Liver (tissue), 9 donors: ENCODE data around the gene SLC25A26. TPM values are rescaled to one million over a fixed set of nuclear protein-coding genes. Genes with fewer than 3 reads are reported as not detected.

Experiments
- DNase-seq: peaks from one replicate; pipeline ENCODE4 v3.0.0-alpha.2; 2017; ENCODE audit warnings: low spot score
- H3K27ac ChIP-seq, 2 donors: one replicate each; pipeline ENCODE4 v1.7.0; 2013; ENCODE audit warnings: inconsistent platforms in 2 of 2, low read length in 2 of 2, control low read depth in 1 of 2, low read depth in 1 of 2, mild to moderate bottlenecking in 1 of 2
- H3K27me3 ChIP-seq, 4 donors: one replicate each; pipeline versions ENCODE4 v1.6.1 to v1.7.0; 2013; ENCODE audit warnings: low read length in 3 of 4, inconsistent platforms in 1 of 4, mild to moderate bottlenecking in 1 of 4, moderate library complexity in 1 of 4; ENCODE audit not compliant: control insufficient read depth in 4 of 4, insufficient read depth in 4 of 4
- H3K36me3 ChIP-seq, 4 donors: one replicate each; pipeline versions ENCODE4 v1.6.1 to v1.7.0; 2013; ENCODE audit warnings: low read length in 3 of 4, mild to moderate bottlenecking in 3 of 4, low read depth in 1 of 4, moderate library complexity in 1 of 4; ENCODE audit not compliant: control insufficient read depth in 4 of 4, insufficient read depth in 3 of 4
- H3K4me1 ChIP-seq, 4 donors: one replicate each; pipeline versions ENCODE4 v1.6.1 to v1.7.0; 2013; ENCODE audit warnings: low read length in 3 of 4, mild to moderate bottlenecking in 3 of 4, moderate library complexity in 1 of 4; ENCODE audit not compliant: control insufficient read depth in 4 of 4, insufficient read depth in 4 of 4
- H3K4me3 ChIP-seq, 3 donors: one replicate each; pipeline versions ENCODE4 v1.6.1 to v1.7.0; 2013; ENCODE audit warnings: low read length in 3 of 3, control low read depth in 1 of 3, low read depth in 1 of 3, mild to moderate bottlenecking in 1 of 3
- H3K9ac ChIP-seq, 2 donors: one replicate each; pipeline ENCODE4 v1.7.0; 2013; ENCODE audit warnings: low read length in 2 of 2, mild to moderate bottlenecking in 2 of 2, moderate library complexity in 2 of 2, control low read depth in 1 of 2, low read depth in 1 of 2
- H3K9me3 ChIP-seq, 4 donors: one replicate each; pipeline versions ENCODE4 v1.6.1 to v1.7.0; 2013; ENCODE audit warnings: low read length in 3 of 4; ENCODE audit not compliant: control insufficient read depth in 4 of 4
- ATF3 ChIP-seq: IDR thresholded peaks from 2 replicates; pipeline ENCODE4 v1.6.1; 2016; ENCODE audit warnings: antibody characterized with exemption
- FOXA2 ChIP-seq: IDR thresholded peaks from 2 replicates; pipeline ENCODE4 v1.6.1; 2016; ENCODE audit warnings: antibody characterized with exemption
- GABPA ChIP-seq, 2 donors: IDR thresholded peaks in 1 of 2; conservative IDR thresholded peaks in 1 of 2; 2 replicates each; pipeline ENCODE4 v1.6.1; 2016; ENCODE audit warnings: antibody characterized with exemption in 2 of 2, mild to moderate bottlenecking in 1 of 2, moderate library complexity in 1 of 2
- HNF4A ChIP-seq, 2 donors: conservative IDR thresholded peaks; 2 replicates each; pipeline ENCODE4 v1.6.1; 2016; ENCODE audit warnings: antibody characterized with exemption in 2 of 2, mild to moderate bottlenecking in 2 of 2
- HNF4G ChIP-seq: IDR thresholded peaks from 2 replicates; pipeline ENCODE4 v1.6.1; 2016; ENCODE audit warnings: antibody characterized with exemption
- JUND ChIP-seq, 2 donors: IDR thresholded peaks; 2 replicates each; pipeline ENCODE4 v1.6.1; 2016; ENCODE audit warnings: antibody characterized with exemption in 2 of 2
- NR2F2 ChIP-seq: IDR thresholded peaks from 2 replicates; pipeline ENCODE4 v1.6.1; 2016; ENCODE audit warnings: antibody characterized with exemption
- RAD21 ChIP-seq, 2 donors: IDR thresholded peaks; 2 replicates each; pipeline ENCODE4 v1.6.1; 2016; ENCODE audit warnings: antibody characterized with exemption in 2 of 2, mild to moderate bottlenecking in 2 of 2
- REST ChIP-seq: IDR thresholded peaks from 2 replicates; pipeline ENCODE4 v1.6.1; 2016; ENCODE audit warnings: antibody characterized with exemption, mild to moderate bottlenecking
- RXRA ChIP-seq, 2 donors: IDR thresholded peaks; 2 replicates each; pipeline ENCODE4 v1.6.1; 2017 to 2018; ENCODE audit warnings: antibody characterized with exemption in 2 of 2, mild to moderate bottlenecking in 1 of 2
- SP1 ChIP-seq: IDR thresholded peaks from 2 replicates; pipeline ENCODE4 v1.6.1; 2018; ENCODE audit warnings: antibody characterized with exemption, mild to moderate bottlenecking
- TAF1 ChIP-seq: conservative IDR thresholded peaks from 2 replicates; pipeline ENCODE4 v1.6.1; 2016; ENCODE audit warnings: antibody characterized with exemption, mild to moderate bottlenecking
- YY1 ChIP-seq: IDR thresholded peaks from 2 replicates; pipeline ENCODE4 v1.6.1; 2016; ENCODE audit warnings: antibody characterized with exemption, mild to moderate bottlenecking
- WGBS: extraction: QIAGEN DNeasy Blood & Tissue Kit; methylation state at CpG from one replicate; pipeline ENCODE4 v1.1.7; 2013; 5-methylcytosine and 5-hydroxymethylcytosine counted together
- polyA plus RNA-seq, 2 donors: library from polyadenylated mRNA; stranded (reverse) in 1 of 2; unstranded in 1 of 2; fragments of 200-250 nt in 1 of 2; fragments of >200 nt in 1 of 2; fragmentation: Nextera tagmentation in 1 of 2; extraction: Ambion mirVana in 1 of 2; gene quantifications; one replicate each; pipeline versions ENCODE4 v1.2.1 to v1.2.3, GENCODE V29; 2013 to 2015
- total RNA-seq, 2 donors: library from RNA; depleted of rRNA; stranded (reverse); fragments of >200 nt; gene quantifications; one replicate each; pipeline ENCODE4 v1.2.3, GENCODE V29; 2014
- TF ChIP-seq, protein P1 (sequence below): fragments of 150-350 bp; IDR thresholded peaks from 2 replicates; pipeline ENCODE4 v1.5.1; 2017; ENCODE audit warnings: improper control_type of control experiment, low read depth, low read length; ENCODE audit not compliant: missing input control
- TF ChIP-seq, protein P2 (sequence below): IDR thresholded peaks from 2 replicates; pipeline ENCODE4 v1.6.1; 2016; ENCODE audit warnings: antibody characterized with exemption
- donor health status: healthy.
- donor health status: healthy.
- donor health status: healthy.
- donor health status: healthy.
- donor health status: healthy.

The SLC25A26 gene
- total and polyA plus RNA-seq, 4 donors = 9.9 to 21.6 (median 12.8) TPM

DNA sequence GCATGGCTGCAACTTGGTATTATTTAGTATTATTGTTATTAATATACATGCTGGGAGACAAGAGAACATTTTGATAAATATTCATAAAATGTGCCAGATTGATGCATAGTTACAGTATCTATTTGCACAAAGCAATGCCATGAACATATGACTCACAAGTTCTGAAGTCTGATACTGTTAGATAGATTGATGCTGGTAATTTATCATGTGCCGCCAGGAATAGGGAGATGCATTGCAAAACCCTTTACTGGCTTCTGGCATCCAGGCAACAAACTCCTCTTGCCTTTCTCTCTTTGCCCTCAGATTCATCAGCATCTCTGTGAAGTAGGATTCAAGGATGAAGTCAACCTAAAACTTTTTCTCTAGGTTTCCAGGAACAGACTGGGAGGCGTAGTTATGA is 41.0 kb upstream of the SLC25A26 start:
- Histone ChIP-seq H3K4me1 (no peaks in the 10 kb centered on the region), H3K9ac (no peak overlapping the region), H3K9me3 (no peaks in the 10 kb centered on the region), H3K27ac (no peak overlapping the region), H3K4me3 (no peak overlapping the region), H3K36me3 (no peaks in the 10 kb centered on the region), H3K27me3 (no peaks in the 10 kb centered on the region)
- 92% methylated on average over 2 of the region's 2 CpGs for WGBS
- TF ChIP-seq FOXA2 = no peak
- TF ChIP-seq, protein P1, sequence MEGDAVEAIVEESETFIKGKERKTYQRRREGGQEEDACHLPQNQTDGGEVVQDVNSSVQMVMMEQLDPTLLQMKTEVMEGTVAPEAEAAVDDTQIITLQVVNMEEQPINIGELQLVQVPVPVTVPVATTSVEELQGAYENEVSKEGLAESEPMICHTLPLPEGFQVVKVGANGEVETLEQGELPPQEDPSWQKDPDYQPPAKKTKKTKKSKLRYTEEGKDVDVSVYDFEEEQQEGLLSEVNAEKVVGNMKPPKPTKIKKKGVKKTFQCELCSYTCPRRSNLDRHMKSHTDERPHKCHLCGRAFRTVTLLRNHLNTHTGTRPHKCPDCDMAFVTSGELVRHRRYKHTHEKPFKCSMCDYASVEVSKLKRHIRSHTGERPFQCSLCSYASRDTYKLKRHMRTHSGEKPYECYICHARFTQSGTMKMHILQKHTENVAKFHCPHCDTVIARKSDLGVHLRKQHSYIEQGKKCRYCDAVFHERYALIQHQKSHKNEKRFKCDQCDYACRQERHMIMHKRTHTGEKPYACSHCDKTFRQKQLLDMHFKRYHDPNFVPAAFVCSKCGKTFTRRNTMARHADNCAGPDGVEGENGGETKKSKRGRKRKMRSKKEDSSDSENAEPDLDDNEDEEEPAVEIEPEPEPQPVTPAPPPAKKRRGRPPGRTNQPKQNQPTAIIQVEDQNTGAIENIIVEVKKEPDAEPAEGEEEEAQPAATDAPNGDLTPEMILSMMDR = no peak
- no peak for TF ChIP-seq YY1
- TF ChIP-seq TAF1 = no peak
- no peak for TF ChIP-seq SP1
- no peak for TF ChIP-seq HNF4A (conservative IDR thresholded peaks at IDR 0.05)
- no peak for TF ChIP-seq REST
- no peak for TF ChIP-seq JUND (IDR thresholded peaks at IDR 0.05)
- TF ChIP-seq RAD21 (IDR thresholded peaks at IDR 0.05) = no peak
- no peak for TF ChIP-seq RXRA (IDR thresholded peaks at IDR 0.05)
- TF ChIP-seq, protein P2, sequence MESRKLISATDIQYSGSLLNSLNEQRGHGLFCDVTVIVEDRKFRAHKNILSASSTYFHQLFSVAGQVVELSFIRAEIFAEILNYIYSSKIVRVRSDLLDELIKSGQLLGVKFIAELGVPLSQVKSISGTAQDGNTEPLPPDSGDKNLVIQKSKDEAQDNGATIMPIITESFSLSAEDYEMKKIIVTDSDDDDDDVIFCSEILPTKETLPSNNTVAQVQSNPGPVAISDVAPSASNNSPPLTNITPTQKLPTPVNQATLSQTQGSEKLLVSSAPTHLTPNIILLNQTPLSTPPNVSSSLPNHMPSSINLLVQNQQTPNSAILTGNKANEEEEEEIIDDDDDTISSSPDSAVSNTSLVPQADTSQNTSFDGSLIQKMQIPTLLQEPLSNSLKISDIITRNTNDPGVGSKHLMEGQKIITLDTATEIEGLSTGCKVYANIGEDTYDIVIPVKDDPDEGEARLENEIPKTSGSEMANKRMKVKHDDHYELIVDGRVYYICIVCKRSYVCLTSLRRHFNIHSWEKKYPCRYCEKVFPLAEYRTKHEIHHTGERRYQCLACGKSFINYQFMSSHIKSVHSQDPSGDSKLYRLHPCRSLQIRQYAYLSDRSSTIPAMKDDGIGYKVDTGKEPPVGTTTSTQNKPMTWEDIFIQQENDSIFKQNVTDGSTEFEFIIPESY = no peak
- no peak for TF ChIP-seq HNF4G
- no peak for TF ChIP-seq NR2F2
- TF ChIP-seq ATF3 = no peak
- no peak for DNase-seq

DNA sequence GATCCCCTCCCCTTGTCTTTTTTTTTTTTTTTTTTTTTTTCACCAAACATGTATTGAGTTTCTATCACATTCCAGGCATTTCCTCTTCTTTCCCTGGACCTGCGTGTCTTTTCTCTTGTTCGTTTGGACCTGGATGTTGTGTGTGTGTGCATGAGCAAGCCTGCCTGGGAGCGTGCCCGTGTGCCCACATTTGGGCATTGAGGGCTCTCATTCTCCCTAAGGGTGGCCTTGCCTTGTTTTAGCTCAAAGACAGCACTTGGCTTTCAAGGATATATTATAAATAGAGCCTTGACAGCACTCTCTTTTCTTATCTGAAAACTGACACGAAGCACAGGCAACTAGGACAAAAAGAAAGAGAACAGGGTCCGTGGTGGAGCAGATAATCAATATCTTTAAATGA is 39.0 kb upstream of the SLC25A26 start:
- Histone ChIP-seq H3K27me3 (no peaks in the 10 kb centered on the region), H3K4me3 (no peak overlapping the region), H3K9ac (no peak overlapping the region), H3K27ac (no peak overlapping the region), H3K4me1 (no peaks in the 10 kb centered on the region), H3K36me3 (no peaks in the 10 kb centered on the region), H3K9me3 (no peaks in the 10 kb centered on the region)
- 76% methylated on average over 6 of the region's 6 CpGs for WGBS
- no peak for DNase-seq
- TF ChIP-seq HNF4A (conservative IDR thresholded peaks at IDR 0.05) = no peak
- no peak for TF ChIP-seq SP1
- TF ChIP-seq YY1 = no peak
- TF ChIP-seq RAD21 (IDR thresholded peaks at IDR 0.05) = no peak
- no peak for TF ChIP-seq GABPA (IDR thresholded peaks at IDR 0.05 in 1 of 2, conservative IDR thresholded peaks at IDR 0.05 in 1 of 2)
